Sigmoid colon (tissue), 4 donors: ENCODE results near the gene TRIM44.

Source experiments
- POLR2AphosphoS5 ChIP-seq, 4 donors: sonication (generic); formaldehyde crosslinking; IDR thresholded peaks; one replicate each; pipeline ENCODE4 v1.6.1; 2017; ENCODE audit warnings: antibody characterized with exemption in 4 of 4
- TF ChIP-seq, protein P1 (sequence below), 4 experiments: fragments of 450-650 bp in 3 of 4; fragments of 200-600 bp in 1 of 4; IDR thresholded peaks; one replicate each; pipeline ENCODE4 v1.5.1; 2016 to 2019; ENCODE audit warnings: antibody characterized with exemption in 4 of 4, mild to moderate bottlenecking in 3 of 4, moderate library complexity in 2 of 4

DNA sequence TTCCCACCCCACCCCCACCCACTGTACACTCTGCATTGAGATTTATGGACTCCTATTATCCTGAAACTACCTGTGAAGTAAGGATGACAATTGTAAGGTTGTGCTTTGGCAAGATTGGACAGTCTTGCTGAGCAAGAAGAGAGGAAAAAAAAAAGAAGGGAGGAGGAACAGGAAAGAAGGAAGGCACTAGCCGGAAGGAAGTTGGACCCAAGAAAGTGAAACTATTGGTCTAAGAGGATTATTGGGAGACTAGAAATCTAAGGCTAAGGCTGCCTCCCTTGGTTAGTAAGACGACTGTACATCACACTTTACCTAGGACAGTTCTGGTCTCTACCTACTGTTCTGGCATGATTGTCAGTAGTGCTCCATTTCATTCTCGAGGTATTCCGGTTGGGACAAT lies 12.1 kb upstream of the TRIM44 start:
- TF ChIP-seq, protein P1, sequence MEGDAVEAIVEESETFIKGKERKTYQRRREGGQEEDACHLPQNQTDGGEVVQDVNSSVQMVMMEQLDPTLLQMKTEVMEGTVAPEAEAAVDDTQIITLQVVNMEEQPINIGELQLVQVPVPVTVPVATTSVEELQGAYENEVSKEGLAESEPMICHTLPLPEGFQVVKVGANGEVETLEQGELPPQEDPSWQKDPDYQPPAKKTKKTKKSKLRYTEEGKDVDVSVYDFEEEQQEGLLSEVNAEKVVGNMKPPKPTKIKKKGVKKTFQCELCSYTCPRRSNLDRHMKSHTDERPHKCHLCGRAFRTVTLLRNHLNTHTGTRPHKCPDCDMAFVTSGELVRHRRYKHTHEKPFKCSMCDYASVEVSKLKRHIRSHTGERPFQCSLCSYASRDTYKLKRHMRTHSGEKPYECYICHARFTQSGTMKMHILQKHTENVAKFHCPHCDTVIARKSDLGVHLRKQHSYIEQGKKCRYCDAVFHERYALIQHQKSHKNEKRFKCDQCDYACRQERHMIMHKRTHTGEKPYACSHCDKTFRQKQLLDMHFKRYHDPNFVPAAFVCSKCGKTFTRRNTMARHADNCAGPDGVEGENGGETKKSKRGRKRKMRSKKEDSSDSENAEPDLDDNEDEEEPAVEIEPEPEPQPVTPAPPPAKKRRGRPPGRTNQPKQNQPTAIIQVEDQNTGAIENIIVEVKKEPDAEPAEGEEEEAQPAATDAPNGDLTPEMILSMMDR (IDR thresholded peaks at IDR 0.05): no peak
- no peak for TF ChIP-seq POLR2AphosphoS5 (IDR thresholded peaks at IDR 0.05)
